Stimulated activated CD4-positive, alpha-beta T cell treated with anti-CD3 and anti-CD28 coated beads, Interleukin-4, amount 100 ng/mL, for 4 hours (primary cell): Measurements from ENCODE around the gene ADCY9.
"Not testable (repeated sequence)": the region's sequence is repeated elsewhere in the genome, so short reads cannot be mapped to it uniquely, and the experiment has no call there.

Experiments used
- DNase-seq, 2 experiments: peaks; one replicate each; pipeline ENCODE4 v3.0.0-alpha.2; 2020

Gene ADCY9

DNA sequence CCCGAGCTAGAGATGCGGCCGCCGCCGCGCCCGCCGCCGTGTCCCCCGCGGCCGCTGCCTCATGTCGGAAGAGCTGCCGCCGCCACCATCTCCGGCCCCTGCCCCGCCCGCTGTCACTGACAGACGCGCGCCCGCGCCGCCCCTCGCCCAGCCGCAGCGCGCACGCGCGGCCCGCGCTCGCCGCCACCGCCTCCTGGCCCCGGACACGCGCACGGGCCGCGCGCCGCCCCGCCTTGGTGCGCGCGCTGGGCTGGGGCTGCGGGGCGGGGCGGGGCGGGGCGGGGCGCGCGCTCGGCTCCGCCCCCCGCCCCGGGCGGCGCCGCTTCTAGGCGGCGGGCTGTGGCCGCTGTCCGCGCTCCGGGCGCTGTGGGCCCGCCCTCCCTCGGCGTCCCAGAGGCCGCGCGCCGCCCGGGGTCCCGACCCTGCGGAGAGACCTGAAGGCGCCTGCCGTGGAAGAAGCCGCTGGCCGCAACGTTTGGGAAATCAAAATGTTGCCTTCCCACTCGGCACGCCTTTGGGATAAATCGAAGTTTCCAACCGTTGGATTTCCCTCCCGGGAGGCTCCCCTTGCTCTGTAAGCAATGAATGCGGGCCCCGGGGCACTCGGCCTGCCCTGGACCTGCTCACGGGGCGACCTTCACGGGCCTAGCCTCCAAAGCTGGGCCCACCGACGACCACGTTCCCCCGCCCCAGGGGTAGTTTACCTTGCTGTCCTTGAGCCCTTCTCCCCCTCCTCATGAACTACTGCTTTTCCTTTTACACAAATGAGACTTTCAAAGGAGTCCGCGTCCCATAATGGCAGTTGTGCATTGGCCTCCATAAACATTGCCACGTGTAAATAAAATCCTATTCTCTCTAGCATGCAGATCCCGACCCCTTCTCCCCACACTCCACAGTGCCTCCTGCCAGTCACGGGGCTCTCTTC, at the start of gene ADCY9:
Gene ADCY9 (minus strand): TSS at position 118 of the 925 bp plus-strand sequence. CDS start 1,000 bp downstream, outside the sequence.
- DNase-seq = peak; percentile 68 to 77

DNA sequence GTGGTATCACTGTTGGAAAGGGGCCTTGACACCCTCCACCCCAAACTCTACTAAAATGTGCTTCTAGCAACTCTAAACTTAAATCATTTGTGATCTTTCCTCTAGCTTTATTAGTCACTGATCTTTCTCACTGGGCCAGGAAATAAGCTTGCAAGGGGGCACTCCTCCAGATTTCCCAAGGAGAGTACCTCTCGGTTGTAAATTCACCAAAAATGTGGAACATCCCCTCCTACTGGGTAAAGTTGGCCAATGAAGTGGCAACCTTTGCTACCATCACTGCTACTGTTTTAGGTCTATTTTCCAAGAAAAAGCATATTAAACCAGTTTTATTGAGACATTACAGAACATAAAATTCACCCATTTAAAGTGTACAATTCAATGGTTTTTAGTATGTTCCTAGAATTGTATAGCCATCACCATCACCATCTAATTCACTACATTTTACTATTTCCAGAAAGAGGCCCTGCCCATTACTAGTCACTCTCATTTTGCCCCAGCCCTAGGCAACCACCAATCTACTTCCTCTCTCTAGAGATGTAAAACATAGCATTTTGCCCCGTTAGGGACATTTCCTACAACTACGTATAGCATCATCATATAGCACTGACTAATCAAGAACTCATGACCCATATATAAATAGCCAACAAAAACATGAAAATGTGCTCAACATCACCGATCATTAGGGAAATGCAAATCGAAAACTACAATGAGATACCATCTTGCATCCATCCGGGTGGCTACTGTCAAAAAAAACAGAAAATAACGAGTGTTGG, 44.6 kb upstream of the ADCY9 start:
- no peak for DNase-seq

DNA sequence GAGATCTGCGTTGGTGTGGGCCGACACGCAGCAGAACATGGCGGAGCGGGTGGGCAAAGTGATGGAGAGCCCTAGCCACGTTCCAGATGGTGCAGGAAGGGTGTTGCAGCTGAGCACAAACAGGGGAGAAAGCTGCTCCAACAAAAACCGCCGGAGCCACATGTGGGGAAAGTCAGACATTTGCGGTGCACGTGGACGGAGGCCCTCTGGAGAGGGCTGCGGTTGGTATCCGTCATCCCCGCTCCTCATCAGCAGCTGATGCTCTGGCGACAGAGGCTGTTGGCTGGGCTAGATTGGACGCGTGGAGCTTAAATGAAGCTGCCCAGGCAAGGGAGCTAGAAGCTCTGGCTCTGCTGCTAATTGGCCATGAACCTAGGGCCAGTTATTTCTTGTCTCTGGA, 43.5 kb upstream of the ADCY9 start:
- no peak for DNase-seq

DNA sequence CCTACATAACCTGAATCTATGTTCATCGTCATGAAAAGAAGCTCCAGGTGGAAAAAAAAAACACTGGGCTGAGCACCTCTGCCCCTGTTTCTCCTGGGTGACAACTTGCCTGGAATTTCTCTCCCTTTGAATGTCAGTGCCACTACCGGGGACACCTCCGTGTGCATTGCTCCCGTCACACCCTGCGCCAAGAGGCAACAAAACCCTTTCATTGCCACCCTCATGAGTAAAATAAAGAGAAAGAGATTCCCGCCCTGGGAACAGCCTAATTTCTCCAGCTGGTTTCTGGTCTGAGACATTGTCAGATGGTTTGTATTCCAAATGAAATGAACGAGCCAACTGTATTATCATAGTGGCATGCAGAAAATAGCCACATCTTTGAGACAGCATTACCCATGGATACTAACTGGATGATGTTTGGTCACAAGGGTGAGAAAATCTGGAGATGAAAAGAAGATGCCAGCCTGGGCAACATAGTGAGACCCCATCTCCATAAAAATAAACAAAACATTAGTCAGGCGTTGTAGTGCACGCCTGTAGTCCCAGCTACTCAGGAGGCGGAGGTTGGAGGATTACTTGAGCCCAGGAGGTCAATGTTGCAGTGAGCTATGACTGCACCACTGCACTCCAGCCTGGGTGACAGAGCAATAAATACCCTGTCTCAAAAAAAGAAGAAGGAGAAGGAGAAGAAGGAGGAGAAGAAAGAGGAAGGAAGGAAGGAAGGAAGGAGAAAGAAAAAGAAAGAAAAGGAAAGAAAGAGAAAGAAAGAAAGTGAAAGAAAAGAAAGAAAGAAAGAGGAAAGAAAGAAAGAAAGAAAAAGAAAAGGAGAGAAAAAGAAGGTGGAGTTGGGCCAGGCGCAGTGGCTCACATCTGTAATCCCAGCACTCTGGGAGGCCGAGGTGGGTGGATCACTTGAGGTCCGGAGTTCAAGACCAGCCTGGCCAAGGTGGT, 42.2 kb upstream of the ADCY9 start:
- no peak for DNase-seq

DNA sequence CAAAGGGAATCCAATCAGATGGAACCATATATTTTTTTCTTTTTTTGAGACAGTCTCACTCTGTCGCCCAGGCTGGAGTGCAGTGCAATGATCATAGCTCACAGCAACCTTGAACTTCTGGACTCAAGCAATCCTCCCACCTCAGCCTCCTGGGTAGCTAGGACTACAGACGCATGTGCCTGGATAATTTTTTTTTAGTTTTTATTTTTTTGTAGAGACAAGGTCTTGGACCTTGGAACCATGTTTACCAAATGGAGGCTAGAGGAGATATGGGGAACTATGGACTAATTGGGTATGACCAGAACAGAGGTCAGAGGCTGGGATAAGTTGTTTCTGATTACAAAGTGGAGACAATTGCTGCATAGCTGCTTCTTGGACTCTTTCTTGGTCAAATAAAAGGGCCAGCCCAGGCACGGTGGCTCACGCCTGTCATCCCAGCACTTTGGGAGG, 41.2 kb upstream of the ADCY9 start:
- DNase-seq = no peak

DNA sequence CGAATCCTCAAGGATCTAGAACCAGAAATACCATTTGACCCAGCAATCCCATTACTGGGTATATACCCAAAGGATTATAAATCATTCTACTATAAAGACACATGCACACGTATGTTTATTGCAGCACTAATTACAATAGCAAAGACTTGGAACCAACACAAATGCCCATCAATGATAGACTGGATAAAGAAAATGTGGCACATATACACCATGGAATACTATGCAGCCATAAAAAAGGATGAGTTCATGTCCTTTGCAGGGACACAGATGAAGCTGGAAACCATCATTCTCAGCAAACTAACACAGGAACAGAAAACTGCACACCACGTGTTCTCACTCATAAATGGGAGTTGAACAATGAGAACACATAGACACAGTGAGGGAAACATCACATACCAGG, 40.3 kb upstream of the ADCY9 start:
- not testable (repeated sequence) for DNase-seq

DNA sequence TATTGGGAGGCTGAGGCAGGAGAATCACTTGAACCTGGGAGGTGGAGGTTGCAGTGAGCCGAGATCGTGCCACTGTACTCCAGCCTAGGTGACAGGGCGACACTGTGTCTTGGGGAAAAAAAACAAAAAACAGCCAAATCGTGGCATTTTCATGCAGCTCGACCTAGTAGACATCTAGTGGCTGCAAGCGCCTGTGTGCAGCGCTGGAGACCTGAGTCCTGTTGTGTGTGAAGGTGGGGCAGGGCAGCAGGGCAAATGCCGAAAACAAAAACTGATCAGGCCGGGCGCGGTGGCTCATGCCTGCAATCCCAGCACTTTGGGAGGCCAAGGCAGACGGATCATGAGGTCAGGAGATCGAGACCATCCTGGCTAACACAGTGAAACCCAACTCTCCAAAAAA, 37.1 kb upstream of the ADCY9 start:
- not testable (repeated sequence) for DNase-seq

DNA sequence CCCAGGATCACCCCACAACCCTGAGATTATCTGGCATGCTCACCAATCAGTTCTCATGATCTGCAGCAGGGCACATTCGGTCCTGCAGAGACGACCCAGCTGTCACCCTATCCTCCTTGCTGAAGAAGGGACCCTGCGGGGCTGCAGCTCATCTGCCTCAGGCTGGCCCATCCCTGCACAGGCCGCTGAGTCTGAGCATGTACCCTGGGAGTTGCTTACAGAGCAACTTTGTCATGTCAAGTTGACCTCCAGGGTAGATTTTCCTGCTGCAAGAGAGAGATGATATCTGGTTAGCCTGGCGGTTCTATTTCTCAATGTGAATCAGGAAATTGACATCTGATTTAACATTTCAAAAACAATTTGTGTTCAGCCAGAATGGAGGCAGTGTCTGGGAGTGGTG, 36.0 kb upstream of the ADCY9 start:
- no peak for DNase-seq

DNA sequence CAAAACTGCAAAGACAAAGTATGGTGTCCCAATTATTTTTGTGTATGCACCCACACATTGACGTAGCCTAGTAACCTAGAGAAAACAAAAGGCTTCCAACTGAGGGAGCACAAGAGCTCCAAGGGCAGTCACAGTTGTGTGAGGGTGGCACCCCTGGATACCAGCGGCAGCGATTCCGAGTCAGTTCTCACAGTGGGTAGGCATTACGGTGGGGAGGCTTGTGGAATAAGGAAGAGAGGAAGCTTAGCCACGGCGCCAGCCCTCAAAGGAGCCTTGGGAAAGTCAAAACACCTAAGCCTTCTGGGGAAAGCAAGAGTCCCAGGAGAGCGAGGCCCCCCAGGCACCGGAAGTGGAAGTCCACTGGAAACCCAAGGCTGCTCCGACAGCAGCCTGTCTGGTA, 31.0 kb upstream of the ADCY9 start:
- no peak for DNase-seq

DNA sequence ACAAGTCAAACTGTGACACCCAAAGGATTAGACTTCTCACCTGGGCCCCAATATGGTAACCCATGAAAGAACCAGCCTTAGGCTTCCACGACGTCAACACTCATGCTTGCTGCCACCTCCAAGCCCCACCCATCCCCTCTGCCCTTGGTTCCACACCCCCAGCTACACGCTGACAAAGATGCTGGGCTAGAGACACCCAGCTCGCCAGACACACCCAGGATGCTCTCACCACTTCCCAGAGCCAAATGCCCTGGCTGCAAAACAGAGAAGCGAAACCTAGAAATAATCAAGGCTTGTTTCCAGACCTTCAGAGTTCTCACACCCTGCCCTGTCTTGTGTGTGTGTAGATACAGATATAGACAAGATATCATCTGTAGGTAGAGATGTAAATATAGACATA, 26.0 kb upstream of the ADCY9 start:
- DNase-seq = peak in 1 of 2 experiments; percentile 20

DNA sequence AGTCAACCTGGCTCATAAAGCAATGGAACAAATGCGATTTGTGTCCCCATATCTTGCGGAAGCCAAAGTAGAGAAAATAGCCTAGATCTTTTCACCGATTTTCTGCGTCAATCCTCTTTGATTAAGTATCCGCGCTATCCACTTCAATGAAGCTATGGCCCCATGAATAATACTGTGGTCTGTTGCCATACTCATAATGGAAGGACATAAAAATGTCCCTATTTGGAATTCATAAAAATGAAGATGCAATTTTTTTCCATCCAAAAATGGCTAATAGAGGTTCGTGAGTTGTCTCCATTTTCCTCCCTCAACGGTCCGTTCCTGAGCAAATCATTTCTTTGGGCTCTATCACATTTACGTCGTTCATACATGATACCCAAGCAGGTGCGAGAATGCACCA, 25.4 kb upstream of the ADCY9 start:
- DNase-seq = no peak

DNA sequence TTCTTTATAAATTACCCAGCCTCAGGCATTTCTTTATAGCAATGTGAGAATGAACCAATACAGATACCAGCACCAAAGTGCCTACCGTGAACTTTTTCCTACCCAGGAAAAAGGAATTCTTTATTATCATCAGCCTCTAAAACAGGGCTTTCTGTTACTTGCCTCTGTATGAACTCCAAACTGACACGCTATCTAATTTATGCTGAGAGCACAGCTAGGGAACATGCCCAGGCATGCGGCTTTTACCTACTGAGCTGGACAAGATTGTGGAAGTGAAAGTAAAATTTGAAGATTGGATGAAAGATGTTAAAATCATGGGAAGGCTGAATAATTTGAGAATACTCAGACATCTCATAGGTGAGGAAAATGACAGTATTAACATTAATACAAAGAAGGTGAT, 24.4 kb upstream of the ADCY9 start:
- no peak for DNase-seq

DNA sequence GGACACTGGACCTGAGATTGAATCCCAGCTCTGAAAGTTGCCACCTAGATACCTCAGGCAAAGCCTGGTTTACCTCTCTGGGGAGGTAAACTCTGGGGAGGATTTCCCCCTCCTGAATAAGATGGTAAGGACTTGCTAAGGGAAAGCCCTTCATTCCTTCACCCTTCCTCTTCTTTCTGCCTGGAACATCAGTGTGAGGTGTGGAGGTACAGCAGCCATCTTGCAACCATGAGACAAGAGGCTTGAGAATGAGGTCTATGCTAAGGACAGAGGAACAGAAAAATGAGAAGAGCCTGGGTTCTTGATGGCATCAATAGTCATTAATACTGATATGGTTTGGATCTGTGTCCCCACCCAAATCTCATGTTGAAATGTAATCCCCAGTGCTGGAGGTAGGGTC, 23.7 kb upstream of the ADCY9 start:
- no peak for DNase-seq

DNA sequence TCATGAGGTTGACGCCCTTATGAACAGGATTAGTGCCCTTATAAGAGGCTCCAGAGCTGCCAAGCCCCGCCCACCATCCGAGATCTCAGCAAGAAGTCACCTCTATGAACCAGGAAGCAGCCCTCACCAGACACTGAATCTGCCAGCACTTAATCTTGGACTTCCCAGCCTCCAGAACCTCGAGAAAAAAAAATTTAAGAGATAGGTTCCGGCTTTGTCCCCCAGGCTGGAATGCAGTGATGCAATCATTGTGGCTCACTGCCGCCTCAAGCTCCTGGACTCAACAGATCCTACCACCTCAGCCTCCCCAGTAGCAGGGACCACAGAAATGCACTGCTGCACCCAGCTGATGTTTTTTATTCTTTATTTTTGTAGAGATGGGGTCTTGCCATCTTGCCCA, 22.5 kb upstream of the ADCY9 start:
- no peak for DNase-seq

DNA sequence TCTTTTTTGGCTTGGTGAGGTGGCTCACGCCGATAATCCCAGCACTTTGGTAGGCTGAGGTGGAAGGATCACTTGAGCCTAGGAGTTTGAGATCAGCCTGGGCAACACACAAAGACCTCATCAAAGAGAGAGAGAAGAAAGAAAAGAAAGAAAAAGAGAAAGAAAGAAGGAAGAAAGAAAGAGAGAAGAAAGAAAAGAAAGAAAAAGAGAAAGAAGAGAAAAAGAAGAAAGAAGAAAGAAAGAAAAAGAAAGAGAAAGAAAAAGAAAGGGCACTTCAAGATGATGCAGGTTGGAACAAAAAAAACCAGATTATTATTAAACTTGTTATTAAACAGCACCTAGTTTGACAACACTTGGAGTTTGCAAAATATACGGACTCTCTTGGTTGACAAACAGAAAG, 21.2 kb upstream of the ADCY9 start:
- DNase-seq = no peak

DNA sequence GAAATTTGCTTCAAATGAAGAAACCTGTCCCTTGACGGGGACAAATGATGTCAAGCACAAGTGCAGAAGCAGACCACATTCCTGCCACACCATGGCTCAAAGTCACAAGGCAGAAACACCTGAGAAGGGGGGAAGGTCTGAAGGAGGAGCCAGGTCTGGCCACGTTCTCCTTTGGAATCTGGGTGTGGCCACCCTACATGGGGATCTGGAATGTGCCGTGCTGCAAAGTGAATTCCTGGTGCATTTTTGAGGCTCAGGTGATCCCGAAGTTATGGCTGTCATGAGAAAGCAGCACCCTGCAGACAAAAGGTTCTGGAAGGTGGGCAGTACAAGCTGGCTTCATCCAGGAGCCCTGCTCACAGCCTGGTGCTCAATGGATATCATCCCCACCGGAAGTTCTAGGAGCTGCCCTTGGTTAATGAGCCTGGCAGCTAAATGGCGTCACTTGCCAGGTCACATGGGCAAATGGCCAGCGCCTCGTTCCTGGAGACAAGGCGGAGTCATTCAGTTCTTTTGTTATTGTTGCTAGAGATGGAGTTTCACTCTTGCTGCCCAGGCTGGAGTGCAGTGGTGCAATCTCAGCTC, 20.1 kb upstream of the ADCY9 start:
- no peak for DNase-seq

DNA sequence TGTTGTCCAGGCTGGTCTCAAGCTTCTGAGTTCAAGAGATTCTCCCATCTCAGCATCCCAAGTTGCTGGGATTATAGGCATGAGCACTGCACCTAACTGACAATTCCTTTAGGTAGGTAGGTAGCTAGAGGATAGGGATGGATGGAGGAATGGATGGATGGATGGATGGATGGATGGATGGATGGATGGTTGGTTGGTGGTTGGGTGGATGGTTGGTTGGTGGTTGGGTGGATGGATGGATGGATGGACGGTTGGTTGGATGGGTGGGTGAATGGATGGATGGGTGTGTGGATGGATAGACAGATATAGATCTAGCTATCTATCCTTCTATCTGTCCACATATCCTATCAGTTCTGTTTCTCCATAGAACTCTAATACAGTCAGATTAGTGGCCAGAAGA, 19.3 kb upstream of the ADCY9 start:
- no peak for DNase-seq

DNA sequence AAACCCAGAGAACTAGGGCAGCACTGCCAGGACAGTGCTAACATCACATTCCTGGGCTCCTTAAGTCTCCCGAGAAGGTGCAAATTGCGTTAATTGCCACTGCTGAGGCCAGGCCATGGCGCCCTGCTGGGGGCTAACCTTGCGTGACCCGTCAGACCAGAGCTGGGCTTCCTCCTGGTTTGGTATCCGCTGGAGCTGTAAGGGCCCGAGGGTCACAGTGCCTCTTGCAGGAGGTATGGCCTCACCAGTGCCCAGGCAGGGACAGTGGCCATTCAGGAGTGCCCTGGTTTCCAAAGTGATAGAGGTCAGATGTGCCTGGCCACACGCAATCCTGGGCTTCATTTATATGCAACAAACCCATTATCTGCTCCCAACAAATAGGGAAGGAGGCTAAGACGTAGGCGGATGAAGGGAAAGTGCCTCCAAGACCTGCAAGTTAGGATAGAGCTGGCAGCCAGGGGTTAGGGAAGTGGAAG, 17.7 kb upstream of the ADCY9 start:
- no peak for DNase-seq

DNA sequence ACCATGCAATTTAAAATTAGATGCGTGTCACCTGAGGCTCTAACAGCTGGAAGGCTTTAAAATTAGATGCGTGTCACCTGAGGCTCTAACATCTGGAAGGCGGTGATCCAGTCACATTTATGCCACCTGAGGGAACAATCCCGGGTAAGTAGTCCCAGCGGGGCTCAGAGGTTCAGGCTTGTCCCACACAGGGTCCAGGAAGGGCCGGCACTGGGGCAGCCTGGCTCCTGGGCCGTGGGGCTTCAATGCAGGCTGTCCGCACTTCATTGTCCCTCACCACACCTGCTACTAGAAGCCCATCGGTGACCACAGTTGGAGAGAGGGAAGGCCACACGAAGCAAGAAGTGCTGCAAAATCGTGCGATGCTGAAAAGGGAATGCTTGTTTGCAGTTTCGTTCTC, 15.4 kb upstream of the ADCY9 start:
- no peak for DNase-seq

DNA sequence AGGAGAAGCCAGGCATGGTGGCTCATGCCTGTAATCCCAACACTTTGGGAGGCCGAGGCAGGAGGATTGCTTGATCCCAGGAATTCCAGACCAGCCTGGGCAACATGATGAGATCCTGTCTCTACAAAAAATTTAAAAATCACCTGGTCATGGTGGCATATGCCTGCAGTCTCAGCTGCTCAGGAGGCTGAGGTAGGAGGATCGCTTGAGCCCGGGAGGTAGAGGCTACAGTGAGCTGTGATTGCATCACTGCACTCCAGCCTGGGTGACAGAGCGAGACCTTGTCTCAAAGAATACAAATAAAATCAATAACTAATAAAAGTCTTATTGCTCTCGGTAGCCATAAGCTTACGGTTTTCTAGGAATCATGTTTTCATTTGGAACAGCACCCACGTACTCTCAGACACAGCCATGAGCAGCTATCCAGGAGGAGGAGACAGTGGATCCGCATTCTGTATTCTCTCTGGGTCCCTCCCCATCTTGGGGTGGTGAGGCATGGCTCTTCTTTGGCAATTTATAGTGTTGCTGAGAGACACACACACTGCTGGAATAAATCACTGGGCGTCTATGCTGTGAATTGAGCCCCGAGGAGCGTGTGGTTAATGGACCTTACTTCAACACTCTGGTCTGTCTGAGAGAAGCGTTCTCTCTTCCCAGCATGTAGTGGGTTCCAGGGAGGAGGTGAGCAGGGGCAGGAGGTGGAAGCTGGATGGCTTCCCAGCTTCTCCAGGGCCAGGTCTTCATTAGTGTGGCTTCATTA, 8.5 kb upstream of the ADCY9 start:
- DNase-seq = no peak

DNA sequence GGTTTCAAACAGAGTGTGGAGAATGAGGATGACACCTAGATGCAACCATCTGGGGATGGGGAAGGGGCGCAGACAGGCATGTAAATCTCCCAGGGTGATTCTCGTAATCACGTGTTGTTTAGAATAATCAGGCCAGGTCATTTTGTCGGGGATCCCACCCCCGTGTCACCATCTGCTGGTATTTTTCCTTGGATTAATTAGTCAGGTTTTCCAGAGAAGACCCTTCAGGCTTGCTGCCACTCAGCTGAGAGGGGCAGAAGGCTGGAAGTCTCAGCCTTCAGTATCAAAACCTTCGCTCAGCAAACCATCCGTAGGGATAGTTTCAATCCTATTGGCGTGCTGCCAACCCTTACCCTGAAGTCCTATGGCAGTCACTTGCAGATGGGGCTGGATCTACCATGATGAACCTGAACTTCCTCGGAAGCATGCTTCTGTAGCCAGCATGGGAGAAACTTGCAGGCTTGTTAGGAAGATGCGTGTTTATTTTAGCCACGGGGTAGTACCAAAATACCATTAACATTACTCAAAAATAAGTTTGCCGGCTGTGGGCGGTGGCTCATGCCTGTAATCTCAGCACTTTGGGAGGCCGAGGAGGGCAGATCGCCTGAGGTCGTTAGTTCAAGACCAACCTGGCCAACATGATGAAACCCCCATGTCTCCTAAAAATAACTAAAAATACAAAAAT, 7.5 kb upstream of the ADCY9 start:
- no peak for DNase-seq
